IPS-18a (cell line): Measurements from ENCODE around the gene GPM6B.

Source experiments
- H3K27ac ChIP-seq: one replicate; pipeline ENCODE4 v1.5.1; 2013; ENCODE audit warnings: low read length
- H3K27me3 ChIP-seq: one replicate; pipeline ENCODE4 v1.6.1; 2013; ENCODE audit warnings: mild to moderate bottlenecking, low read length; ENCODE audit not compliant: control insufficient read depth, insufficient read depth
- H3K36me3 ChIP-seq: one replicate; pipeline ENCODE4 v1.6.1; 2013; ENCODE audit warnings: low read depth, low read length; ENCODE audit not compliant: control insufficient read depth
- H3K4me1 ChIP-seq: one replicate; pipeline ENCODE4 v1.6.1; 2013; ENCODE audit warnings: low read depth, low read length; ENCODE audit not compliant: control insufficient read depth
- H3K4me3 ChIP-seq: one replicate; pipeline ENCODE4 v1.5.1; 2013; ENCODE audit warnings: low read length
- H3K9ac ChIP-seq: one replicate; pipeline ENCODE4 v1.6.1; 2013; ENCODE audit warnings: mild to moderate bottlenecking, low read length, moderate library complexity
- H3K9me3 ChIP-seq: one replicate; pipeline ENCODE4 v1.6.1; 2013; ENCODE audit warnings: low read depth, low read length; ENCODE audit not compliant: control insufficient read depth

GPM6B gene

DNA sequence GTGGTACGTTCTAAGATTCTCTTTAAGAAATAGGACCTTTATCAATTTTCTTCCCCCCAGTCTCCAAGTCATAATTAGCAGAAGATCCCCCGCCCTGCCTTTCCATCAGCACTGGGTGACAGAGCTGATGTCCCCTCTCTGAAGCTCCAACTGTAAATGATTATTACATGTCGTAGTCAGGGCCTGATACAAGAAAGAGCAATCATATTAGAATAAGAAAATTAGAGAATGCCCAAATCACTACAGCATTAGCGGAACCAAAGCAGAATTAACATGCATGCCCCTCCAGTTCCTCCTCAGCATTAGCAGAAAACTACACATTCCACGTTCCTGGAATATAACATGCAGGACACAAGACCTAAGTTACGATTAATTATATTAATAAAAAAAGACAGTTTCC is 717 bp downstream of the GPM6B start:
- Histone ChIP-seq H3K27ac (no peak overlapping the region), H3K9me3 (no peaks in the 10 kb centered on the region), H3K36me3 (no peaks in the 10 kb centered on the region), H3K4me3 (peak overlapping the region; percentile 53), H3K9ac (peak overlapping the region; percentile 29), H3K4me1 (peaks cover 57% of the 10 kb centered on the region), H3K27me3 (no peaks in the 10 kb centered on the region)

GRCh38 chrX:13815664-13816063 is 1.2 kb downstream of the GPM6B start:
- Histone ChIP-seq H3K36me3 (no peaks in the 10 kb centered on the region), H3K4me3 (peak overlapping the region; percentile 53), H3K9ac (peak overlapping the region; percentile 21), H3K9me3 (no peaks in the 10 kb centered on the region), H3K27ac (no peak overlapping the region), H3K27me3 (no peaks in the 10 kb centered on the region), H3K4me1 (peaks cover 57% of the 10 kb centered on the region)

DNA sequence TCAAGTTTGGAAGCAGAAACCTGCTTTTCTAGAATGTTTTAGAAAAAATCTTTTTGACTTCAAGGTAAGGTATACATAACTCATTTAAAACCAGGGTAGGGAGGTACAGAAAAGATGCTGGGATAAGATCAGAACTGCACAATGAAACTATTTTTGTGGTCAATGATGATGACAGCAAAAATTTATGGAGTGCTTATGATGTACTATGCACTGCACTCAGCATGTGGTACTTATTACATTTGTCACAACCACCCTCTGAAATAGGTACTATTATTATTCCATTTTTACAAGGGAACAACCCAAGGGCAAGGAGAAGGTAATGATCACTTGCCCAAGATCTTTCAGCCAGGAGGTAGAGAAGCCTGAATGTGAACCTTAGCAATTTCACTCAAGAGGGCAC is 8.0 kb downstream of the GPM6B start:
- Histone ChIP-seq H3K36me3 (no peaks in the 10 kb centered on the region), H3K27me3 (no peaks in the 10 kb centered on the region), H3K4me3 (no peak overlapping the region), H3K27ac (no peak overlapping the region), H3K9ac (no peak overlapping the region), H3K9me3 (no peaks in the 10 kb centered on the region), H3K4me1 (peaks cover 16% of the 10 kb centered on the region)

- H3K27me3 ChIP-seq, result no peaks in the 10 kb centered on the region
- H3K9me3 ChIP-seq, result no peaks in the 10 kb centered on the region
- no peak overlapping the region for H3K4me3 ChIP-seq
- H3K4me1 ChIP-seq, result peaks cover 16% of the 10 kb centered on the region
- no peak overlapping the region for H3K27ac ChIP-seq
- H3K36me3 ChIP-seq, result no peaks in the 10 kb centered on the region
- no peak overlapping the region for H3K9ac ChIP-seq
Observed at GRCh38 chrX:13808293-13808692, 8.6 kb downstream of the GPM6B start.

GRCh38 chrX:13805241-13805640 is 11.7 kb downstream of the GPM6B start:
- Histone ChIP-seq H3K27ac (no peak overlapping the region), H3K27me3 (no peaks in the 10 kb centered on the region), H3K36me3 (no peaks in the 10 kb centered on the region), H3K9me3 (no peaks in the 10 kb centered on the region), H3K4me3 (no peak overlapping the region), H3K4me1 (peaks cover 31% of the 10 kb centered on the region), H3K9ac (no peak overlapping the region)

- peaks cover 31% of the 10 kb centered on the region for H3K4me1 ChIP-seq
- no peaks in the 10 kb centered on the region for H3K9me3 ChIP-seq
- H3K27me3 ChIP-seq, result no peaks in the 10 kb centered on the region
- no peak overlapping the region for H3K27ac ChIP-seq
- no peaks in the 10 kb centered on the region for H3K36me3 ChIP-seq
- H3K9ac ChIP-seq, result no peak overlapping the region
- no peak overlapping the region for H3K4me3 ChIP-seq
Observed at GRCh38 chrX:13803116-13803515, 13.8 kb downstream of the GPM6B start.

DNA sequence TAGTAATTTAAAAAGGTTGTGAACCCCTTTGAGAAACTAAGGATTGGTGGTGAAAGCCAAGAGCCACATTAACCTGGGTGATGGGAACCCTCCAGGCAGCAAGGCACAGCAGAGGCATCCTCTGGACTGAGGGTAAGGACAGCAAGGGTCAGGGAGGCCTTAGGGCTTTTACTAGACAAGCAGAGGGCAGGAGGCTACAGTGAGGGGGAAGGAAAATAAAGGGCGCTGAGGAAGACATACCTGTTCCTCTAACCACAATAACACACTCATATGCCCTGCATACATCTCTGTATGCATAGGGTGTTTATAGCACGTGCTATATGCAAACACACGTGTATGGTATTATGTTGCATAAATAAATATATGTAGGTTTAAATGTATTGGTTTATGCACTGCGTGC is 18.7 kb downstream of the GPM6B start:
- H3K4me3 ChIP-seq, result no peak overlapping the region
- no peaks in the 10 kb centered on the region for H3K9me3 ChIP-seq
- H3K27ac ChIP-seq, result no peak overlapping the region
- no peaks in the 10 kb centered on the region for H3K27me3 ChIP-seq
- no peaks in the 10 kb centered on the region for H3K36me3 ChIP-seq
- no peak overlapping the region for H3K9ac ChIP-seq
- peaks cover 25% of the 10 kb centered on the region for H3K4me1 ChIP-seq

GRCh38 chrX:13797512-13797911 is 19.4 kb downstream of the GPM6B start:
- Histone ChIP-seq H3K9ac (no peak overlapping the region), H3K9me3 (no peaks in the 10 kb centered on the region), H3K4me1 (peaks cover 18% of the 10 kb centered on the region), H3K4me3 (no peak overlapping the region), H3K36me3 (no peaks in the 10 kb centered on the region), H3K27me3 (no peaks in the 10 kb centered on the region), H3K27ac (no peak overlapping the region)

GRCh38 chrX:13794417-13794816 is 22.5 kb downstream of the GPM6B start:
- Histone ChIP-seq H3K27ac (no peak overlapping the region), H3K9me3 (no peaks in the 10 kb centered on the region), H3K4me3 (no peak overlapping the region), H3K9ac (no peak overlapping the region), H3K4me1 (peaks cover 21% of the 10 kb centered on the region), H3K27me3 (no peaks in the 10 kb centered on the region), H3K36me3 (no peaks in the 10 kb centered on the region)

DNA sequence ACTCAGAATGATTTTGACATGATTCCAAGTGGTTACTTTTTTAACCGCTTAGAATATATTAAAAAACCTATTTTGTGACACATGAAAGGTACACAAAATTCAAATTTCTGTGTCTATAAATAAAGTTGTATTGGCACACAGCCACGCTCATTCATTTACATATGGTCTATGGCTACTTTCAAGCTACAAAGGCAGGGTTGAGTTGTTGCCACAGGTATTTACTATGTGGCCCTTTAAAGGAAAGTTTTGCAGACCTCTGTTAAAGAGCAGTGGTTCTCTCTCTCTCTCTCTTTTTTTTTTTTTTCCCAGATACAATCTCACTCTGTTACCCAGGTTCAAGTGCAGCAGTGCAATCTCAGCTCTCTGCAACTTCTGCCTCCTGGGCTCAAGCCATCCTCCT is 23.0 kb downstream of the GPM6B start:
- no peak overlapping the region for H3K27ac ChIP-seq
- H3K9ac ChIP-seq, result no peak overlapping the region
- H3K27me3 ChIP-seq, result no peaks in the 10 kb centered on the region
- H3K9me3 ChIP-seq, result no peaks in the 10 kb centered on the region
- peaks cover 21% of the 10 kb centered on the region for H3K4me1 ChIP-seq
- no peaks in the 10 kb centered on the region for H3K36me3 ChIP-seq
- no peak overlapping the region for H3K4me3 ChIP-seq

DNA sequence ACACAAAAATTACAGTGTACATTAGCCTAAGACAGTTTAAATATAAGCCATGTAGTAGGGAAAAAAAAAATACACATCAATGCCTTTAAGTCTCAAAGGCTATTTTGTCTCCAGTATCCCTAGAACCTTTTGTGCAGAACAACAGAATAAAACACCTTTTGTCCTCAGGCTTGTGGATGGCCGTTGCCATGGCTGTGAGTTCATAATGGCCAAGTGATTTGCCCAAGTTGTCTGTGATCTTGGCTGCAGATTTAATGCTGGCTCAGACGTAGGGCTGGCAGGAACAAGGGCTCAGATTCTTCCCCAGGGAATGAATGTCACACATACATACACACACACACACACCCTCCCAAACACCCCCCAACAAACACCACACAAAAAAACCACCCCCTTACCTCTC is 25.3 kb downstream of the GPM6B start:
- Histone ChIP-seq H3K9ac (peak overlapping the region; percentile 5), H3K36me3 (no peaks in the 10 kb centered on the region), H3K27me3 (no peaks in the 10 kb centered on the region), H3K4me3 (no peak overlapping the region), H3K9me3 (no peaks in the 10 kb centered on the region), H3K4me1 (peaks cover 21% of the 10 kb centered on the region), H3K27ac (no peak overlapping the region)

DNA sequence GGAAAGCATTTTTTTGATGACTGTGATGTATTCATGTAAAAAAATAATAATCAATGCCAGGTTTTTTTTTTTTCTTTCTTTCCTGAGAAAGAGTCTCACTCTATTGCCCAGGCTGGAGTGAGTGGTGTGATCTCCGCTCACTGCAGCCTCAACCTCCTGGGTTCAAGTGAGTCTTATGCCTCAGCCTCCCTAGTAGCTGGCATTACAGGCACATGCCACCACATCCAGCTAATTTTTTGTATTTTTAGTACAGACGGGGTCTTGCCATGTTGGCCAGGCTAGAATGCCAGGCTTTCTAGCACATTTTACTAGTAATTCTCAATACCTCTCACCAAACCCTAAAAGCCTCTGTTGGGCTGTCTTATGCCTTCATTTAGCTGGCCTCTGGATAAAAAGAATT is 25.7 kb downstream of the GPM6B start:
- Histone ChIP-seq H3K36me3 (no peaks in the 10 kb centered on the region), H3K9ac (peak overlapping the region; percentile 5), H3K27ac (peak overlapping the region; percentile 48), H3K4me3 (no peak overlapping the region), H3K9me3 (no peaks in the 10 kb centered on the region), H3K27me3 (no peaks in the 10 kb centered on the region), H3K4me1 (peaks cover 21% of the 10 kb centered on the region)
